NOMO-1 treated with dmso at 0.1 percent for 144 hours (cell line): ENCODE data around the gene XYLT1.

Experiments
- DNase-seq: peaks from one replicate; lab custom pipeline; 2025; ENCODE audit not compliant: unreplicated experiment; lab: John Stamatoyannopoulos, UW

XYLT1 gene

DNA sequence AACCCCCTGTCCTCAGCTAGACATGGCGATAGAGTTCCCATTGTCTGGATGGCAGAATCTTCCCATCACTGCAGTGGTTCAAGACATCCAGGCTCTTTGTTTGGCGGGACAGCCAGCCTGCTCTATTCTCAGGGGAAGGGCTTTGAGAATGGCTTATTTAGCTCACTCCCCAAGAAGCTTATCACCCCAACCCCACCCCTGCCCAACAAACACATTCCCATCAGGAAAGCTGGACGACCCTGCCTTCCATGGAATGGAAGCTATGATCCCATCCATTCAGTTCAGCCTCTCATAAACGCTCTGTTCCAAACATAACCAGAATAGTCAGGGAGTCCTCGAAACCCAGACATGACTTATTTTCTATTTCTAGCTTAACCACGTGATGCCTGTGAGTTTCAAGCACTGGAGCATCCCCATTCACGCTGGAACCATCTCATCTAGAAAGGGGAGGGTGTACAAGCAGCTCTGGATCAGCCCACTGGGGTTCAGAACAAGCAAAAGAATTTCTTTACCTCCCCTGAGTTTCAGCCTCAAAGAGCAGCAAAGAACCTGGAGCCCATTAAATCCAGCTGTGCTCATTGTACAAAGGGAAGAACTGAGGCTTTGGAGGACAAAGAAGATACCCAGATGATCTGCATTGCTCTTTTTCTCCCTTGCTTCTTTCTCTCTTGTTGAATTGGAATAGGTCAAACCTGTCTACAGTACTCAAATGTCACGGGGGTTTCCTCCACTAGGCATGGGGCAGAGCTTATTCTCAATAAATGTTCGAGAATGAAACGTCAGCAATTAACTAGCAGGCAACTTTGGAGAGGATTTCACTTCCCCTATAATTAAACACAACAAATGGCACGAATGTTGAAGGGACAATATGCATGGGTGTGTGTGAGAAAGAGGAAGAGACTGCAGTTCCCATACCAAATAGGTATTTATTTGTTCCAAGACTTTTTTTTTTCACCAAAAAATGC lies 93.1 kb downstream of the XYLT1 start:
- peak; percentile 85 for DNase-seq

DNA sequence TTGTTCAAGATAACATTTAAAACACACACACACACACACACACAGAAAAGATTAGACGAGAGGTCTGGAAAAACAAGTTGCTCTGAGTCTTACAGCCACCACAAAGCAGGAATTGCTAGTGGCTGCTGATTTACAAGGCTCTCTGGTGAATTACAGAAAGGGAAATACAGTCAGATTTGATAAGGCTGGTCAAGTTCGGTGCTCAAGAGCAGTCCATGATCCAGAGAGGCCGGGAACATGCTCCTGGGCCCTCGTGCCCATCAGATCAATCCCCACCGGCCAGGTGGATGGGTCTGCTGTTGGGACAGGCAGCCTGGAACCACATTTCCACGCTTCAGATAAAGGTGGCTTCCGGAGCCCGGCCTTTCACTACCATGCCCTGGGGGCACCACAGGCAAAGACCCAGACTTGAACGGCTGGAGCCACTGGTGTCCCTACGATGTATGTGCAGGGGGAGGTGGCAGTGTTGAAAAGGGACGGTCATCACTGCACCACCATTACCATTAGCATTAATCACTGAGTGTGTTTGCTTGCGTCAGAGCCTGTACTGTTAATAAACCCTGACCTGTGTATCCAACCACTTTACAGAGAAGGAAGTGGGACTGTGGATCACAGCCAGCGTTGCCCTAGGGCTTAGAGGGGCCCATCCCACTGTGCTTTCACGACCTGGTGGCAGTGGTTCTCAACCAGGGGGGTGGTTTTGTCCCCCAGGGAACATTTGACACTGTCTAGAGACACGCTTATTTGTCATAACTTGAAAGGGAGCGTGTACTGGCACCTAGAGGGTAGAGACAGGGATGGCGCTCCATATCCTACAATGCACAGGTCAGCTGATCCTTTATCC lies 95.1 kb downstream of the XYLT1 start:
- peak; percentile 31 for DNase-seq

DNA sequence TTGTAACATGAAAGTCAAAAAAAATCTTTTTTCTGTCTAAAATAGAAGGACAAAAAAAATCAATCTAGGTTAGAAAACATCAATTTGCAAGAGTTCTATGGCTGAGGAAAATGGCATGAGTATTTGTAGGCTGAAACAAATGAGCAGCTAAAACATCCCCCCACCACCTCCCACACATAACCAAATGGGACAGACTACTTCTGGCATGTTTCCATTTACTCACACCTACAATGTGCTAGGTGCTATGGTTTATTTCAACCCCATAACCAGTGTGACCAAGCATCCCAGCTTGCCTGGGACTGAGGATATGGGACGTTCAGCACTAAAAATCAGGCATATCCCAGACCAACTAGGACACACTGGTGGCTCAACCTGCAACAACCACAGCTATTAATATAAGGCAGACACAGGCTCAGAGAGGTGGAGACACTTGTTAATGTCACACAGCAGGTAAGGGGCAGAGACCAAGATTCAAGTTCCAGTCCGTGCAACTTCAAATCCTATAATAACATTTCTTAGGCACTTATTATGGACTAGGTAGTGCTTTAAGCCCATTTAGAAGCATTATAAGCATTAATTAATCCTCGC lies 96.0 kb downstream of the XYLT1 start:
- DNase-seq, result no peak

DNA sequence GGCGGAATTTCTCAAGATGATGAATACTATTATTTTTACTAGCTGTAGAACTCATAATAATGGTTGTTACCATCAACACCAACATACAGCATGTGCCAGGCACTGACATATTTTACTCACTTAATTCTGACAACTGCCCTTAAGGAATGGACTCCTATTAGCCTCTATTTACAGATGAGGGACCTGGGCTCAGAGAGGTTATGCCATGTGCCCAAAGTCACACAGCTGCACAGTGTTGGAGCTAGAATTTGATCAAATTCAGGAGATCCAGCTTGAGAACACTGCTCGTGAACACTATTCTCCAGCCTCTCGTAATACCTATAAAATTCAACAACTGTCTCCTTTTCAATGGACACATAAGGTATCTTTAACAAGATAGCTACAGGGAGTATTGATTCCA lies 97.2 kb downstream of the XYLT1 start:
- DNase-seq, result no peak

DNA sequence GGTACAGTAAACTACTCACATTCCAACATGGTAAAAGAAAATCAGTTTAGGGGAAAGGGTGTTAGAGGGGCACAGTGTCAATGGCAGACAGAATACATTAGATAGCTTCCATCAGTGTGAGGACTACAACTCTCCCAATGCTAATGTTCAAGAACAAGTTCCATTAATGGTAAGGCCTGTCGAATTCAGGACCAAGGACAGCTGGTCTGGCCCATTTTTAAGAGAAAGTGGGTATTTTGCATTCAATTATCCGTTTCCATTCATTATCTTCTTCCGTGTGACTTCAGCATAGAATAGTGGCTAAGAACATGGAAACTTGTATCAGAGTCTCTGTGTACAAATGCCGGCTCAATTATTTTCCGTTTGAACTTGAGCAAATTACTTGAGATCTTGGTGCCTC lies 98.4 kb downstream of the XYLT1 start:
- DNase-seq, result no peak

DNA sequence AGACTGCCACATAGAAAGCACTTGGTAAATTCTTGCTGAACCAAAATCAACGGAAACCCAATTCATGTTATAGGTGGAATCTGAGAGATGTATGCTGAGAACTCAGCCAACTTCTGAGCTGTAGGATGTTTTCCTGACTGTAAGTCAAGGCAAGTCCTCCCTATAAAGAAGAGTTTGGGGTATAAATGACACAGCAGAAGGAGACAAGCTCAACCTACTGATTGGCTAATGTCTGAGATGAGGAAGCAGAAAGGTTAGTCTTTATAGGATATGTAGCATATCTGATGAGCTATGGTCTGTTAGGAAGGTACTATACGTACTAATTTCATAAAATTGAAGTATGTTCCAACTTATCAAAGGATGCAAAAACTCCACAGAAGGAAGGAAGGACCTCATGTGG lies 99.5 kb downstream of the XYLT1 start:
- DNase-seq, result no peak

DNA sequence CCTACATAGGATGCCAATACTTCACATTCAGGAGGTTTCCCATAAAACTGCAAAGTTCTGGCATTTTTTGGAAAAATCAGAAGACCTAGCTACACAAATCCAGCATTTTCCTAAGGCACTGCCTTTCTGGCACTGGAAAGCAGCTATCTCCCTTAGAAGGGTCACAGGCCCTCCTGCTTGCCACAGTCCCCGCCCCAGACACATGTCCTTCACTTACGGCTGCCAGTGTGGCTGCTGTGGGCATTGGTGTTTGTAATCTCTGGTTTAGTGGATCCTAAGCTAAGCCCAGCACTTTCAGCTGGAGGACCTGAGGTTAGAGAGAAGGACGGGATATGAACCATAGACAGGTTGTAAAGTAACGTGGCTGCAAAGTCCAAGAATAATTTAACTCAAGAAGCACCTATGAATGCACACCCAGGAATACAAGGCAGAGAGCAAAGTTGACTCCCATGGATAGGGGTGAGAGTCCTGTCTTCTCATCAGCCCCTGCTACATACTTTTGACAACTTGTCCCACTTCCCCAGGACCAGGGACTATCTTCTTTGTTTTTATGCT lies 100.0 kb downstream of the XYLT1 start:
- no peak for DNase-seq

DNA sequence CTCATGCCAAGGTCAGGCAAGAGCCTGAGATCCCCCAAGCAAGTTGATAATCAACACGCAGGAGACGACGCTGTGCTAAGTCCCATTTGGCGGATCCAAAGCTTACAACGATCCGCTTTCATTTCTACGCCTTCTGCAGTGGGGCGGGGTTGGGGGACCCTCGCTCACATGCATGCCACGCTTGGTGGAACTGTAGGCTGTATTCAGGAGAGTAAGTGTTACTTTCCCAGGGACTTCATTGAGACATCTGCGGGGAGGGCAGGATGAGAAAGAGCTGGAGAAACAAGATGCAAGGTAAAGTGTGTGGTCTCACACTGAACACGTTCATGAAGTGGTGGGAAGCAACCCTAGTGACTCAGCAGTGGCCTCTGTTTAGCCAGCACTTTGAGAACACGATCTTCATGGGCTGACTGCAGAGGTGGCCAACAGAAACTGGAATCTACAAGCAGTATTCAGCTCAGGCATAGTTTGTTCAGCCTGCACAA lies 100.5 kb downstream of the XYLT1 start:
- no peak for DNase-seq

DNA sequence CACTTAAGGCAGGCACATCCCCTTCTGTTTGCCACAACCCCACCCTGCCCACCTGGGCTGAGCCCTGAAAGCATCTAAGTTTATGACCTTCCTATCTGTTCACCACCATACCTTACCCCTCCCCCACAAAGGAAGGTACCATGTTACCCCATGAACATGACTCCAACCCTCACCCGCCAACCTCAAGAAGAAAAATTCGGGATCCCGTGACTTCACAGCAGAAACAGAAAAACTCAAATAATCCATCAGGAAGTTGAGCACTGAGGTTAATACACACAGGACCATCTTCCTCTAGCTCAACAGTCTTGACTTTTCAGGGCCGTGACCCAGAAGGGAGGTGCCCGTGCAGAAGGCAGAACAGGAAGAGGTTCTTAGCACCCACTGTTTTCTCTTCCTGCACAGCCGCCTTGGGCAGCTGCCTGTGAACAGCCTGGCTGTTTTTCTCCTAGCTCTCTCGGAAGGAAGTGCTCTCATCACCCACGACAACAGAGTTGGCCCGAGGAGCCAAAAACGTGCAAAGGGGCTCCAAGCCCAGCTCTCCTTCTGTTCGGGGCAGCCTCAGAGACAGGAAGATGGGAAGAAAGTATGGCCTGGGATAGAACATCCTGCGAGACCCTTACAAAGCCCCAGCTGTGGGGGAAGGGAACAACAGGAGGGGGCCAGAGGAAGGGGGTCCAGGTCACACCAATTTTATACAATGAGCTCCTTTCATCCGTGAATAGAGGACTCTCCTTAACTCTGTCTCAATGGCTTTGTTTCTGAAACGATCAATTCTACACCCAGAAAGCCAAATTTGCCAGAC lies 101.1 kb downstream of the XYLT1 start:
- DNase-seq, result peak; percentile 81

DNA sequence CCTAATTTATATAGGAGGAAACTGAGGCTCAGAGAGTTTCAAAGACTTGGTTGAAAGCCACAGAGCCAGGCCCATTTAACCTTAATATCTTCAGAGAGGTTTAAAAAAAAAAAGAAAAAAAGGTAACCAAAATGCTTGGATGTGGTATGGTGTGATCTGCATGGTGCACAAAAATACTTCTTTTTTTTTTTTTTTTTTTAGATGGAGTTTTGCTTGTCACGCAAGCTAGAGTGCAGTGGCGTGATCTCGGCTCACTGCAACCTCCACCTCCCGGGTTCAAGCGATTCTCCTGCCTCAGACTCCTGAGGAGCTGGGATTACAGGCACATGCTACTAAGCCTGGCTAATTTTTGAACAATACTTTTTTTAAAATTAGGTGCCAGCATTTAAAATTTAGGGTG lies 101.8 kb downstream of the XYLT1 start:
- DNase-seq, result no peak

DNA sequence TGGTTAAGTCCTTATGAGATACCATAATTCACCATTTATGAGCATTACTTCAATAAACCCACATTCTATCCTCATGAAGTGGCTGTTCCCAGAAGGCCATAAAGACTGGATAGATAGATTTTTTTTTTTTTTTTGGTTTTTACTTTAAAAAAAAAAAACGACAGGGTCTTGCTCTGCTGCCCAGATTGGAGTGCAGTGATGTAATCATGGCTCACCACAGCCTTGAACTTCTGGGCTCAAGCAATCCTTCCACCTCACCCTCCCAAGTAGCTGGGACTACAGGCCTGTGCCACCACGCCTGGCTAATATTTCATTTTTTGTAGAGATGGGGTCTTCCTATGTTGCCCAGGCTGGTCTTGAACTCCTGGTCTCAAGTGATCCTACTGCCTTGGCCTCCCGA lies 102.3 kb downstream of the XYLT1 start:
- no peak for DNase-seq

DNA sequence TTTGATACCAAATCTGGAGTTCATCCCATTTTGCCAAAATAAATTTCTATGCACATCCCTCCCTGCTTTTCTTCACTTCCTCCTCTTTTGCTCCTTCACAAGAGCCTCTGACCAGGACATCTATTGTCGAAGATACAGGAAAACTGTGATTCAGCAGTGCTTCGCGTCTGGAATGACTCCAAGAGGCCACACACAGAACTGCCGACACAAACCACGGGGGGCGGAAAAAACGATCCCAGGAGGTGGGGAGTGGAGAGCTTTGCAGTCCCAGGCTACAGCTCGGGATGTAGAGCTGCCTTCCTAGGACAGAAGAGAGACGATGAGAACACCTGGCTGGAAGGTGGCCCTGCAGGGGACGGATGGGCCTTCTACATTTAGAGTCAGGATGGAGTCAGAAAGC lies 102.8 kb downstream of the XYLT1 start:
- no peak for DNase-seq

DNA sequence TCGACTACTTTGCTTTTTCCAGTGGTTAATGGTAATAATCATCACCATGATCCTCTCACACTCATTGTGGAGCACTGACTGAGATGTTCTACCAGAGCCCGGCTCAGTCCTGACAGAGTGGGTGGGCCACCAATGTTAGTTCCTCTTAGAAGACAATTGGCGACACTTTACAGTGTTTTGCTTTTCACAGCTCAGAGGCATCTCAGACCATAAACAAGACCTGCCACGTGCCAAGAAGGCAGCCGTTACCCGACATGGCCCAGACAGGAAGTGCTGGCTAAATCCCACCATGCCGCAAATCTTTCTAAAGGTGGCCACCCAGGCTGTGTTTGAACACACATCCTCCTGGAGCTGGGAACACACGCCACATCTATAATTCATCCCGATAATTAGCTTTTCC lies 103.7 kb downstream of the XYLT1 start:
- peak; percentile 30 for DNase-seq

DNA sequence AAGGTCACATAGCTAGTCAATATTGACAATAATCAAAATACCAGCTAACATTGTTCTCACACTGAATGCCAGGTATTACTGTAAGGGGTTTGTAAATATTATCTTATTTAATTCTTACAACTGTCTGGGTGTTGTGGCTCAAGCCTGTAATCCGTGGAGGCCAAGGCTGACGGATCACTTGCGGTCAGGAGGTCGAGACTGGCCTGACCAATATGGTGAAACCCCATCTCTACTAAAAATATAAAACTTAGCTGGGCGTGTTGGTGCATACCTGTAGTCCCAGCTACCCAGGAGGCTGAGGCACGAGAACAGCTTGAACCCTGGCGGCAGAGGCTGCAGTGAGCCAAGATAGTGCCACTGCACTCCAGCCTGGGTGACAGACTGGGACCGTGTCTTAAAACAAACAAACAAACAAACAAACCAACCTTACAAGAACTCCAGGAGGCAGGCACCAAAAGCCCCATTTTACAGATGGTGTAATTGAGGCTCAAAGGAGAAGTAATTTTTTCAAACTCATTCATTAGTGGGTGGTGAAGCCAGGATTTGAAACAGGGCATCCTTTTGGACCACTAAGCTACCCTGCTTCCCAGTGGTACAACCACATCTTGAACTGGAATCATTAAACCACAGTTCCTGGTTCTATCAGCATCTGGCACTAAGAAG lies 104.3 kb downstream of the XYLT1 start:
- DNase-seq, result no peak

DNA sequence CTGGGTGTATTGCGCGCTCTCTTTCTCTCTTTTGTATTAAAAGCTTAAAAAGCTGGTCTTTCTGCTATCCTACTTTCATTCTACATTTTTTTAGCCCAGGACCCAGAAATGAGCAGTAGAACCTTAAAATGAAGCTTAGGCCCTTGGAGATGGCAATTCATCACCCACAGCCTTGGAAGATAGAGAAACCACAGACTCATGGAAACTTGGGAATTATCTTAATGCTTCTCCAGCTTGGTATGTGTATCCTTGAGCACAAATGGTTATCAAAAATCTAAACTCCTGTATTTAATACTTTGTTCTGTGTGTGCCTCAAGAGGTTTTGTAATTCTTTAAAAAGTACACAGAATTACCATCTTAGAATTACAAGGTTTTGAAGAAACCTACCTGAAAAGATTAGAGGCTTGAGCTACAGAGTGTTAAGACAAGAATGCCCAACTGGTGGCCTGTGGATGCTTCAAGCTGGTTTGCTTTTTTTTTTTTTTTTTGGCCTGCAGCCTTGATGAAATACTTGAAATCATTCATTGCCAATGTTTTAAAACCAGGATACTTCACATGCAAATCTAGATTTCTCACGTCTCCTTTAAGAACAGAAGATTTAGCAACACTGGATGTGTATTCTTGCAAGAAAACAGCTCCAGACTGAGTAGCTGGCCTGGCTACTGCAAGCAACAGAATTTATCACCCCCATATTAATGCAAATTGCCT lies 105.0 kb downstream of the XYLT1 start:
- DNase-seq, result no peak

DNA sequence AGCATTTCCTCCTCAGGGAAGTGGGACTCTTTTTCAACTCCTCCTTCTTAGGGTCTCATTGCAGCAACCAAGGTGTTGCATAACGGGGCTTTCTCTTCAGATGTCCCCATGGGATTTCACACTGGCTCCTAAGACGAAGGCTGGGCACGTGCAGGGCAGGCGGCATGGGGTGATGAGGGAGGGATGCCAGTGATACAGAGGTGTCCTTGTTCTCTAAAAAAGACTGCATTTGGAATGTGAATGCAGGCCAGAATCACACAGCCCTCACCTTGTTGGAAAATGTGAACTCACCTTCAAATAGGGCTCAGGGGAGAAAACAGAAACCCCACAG lies 105.6 kb downstream of the XYLT1 start:
- no peak for DNase-seq

DNA sequence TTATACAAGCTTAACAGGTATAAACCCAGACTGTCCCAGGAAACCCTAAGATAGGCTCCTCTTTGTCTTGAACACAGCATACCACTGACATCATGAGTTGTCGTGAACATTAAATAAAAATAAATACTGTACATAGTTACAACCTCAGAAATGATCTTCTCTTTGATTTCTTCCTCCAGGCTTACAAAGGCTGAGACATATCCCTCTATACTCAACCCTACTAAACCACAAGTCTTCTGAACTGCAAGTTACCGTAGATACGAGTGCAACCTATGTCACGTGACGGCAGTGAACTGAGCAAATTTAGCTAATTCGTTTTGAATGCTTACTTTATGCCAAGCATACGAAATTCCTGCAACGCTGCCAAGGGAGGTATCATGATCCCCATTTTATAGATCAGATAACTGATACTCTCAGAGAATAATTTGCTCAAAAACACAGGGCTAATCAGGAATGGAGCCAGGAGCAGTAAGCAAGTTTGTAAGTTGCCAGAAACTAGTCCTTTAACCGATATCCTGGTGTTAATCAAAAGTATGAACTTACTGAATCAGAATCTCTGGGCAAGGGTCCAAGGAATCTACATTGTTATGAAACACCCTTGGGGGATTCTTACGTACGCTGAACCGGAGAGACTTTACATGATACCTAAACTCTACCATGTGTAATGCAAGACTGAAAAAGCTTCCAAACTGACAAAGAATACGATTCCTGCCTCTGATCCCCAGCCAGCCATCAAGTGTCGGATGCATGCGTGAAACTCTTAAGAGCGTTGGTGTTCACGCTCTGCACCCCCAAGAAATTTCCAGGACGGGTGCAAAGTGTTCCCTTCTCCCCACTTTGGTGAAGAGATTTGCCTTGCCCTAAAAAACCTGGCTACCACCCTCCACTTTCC lies 106.2 kb downstream of the XYLT1 start:
- DNase-seq, result no peak

DNA sequence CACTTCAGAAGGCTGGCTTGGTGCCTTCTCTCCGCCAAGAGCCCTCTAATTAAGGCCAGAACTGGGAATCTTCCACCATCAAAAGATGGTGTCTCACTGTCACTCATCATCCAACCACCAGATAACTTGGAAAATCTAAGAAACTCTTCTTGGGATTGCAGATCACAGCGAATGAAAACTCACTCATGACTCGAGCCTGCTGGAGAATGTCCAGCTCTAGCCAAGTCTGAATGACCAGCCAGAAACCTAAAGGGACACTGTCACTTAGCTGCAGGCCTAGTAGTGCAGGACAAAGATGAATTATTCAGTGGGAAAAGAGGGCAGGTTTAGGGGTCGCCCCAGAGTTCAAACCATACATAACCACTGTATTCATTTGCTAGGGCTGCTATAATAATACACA lies 107.8 kb downstream of the XYLT1 start:
- no peak for DNase-seq
